ENCODE results near the gene PTPRCAP. TPM values are rescaled to one million over a fixed set of nuclear protein-coding genes. Genes with fewer than 3 reads are reported as not detected.

Gene PTPRCAP
- total and polyA plus RNA-seq, 9 of the 15 experiments (the other 6 are each of a cell fraction or from before 2014, with no cell fraction given): 0.22 to 2.0 (median 1.1) TPM; not detected in 4

DNA sequence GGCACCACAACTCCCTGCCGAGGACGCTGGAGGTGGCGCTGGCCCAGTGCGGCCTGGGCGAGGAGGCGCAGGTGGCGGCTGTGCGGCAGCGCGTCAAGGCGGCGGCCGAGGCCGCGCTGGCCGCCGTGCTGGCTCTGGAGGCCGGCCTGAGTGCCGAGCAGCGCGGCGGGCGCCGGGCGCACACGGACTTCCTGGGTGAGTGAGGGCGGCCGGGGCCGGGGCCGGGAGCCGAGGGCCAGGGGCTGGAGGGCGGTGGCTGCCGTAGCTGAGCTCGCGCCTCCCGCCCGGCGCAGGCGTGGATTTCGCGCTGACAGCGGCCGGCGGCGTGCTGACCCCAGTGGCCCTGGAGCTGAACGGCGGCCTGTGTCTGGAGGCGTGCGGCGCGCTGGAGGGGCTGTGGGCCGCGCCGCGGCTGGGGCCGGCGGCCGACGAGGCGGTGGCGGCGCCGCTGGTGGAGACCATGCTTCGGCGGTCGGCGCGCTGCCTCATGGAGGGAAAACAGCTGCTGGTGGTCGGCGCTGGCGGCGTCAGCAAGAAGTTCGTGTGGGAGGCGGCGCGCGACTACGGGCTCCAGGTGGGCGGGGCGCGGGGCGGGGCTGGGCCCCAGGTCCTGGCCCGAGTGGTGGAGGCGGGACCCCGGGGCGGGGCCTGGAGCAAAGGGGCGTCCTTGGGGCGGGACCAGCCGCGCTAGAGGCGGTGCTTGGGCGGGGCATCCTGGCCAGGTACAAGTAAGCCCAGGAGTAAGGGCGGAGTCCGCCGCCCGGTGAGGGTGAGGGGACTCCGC, 16.6 kb downstream of the PTPRCAP start (continued):
- TF ChIP-seq, protein P1, sequence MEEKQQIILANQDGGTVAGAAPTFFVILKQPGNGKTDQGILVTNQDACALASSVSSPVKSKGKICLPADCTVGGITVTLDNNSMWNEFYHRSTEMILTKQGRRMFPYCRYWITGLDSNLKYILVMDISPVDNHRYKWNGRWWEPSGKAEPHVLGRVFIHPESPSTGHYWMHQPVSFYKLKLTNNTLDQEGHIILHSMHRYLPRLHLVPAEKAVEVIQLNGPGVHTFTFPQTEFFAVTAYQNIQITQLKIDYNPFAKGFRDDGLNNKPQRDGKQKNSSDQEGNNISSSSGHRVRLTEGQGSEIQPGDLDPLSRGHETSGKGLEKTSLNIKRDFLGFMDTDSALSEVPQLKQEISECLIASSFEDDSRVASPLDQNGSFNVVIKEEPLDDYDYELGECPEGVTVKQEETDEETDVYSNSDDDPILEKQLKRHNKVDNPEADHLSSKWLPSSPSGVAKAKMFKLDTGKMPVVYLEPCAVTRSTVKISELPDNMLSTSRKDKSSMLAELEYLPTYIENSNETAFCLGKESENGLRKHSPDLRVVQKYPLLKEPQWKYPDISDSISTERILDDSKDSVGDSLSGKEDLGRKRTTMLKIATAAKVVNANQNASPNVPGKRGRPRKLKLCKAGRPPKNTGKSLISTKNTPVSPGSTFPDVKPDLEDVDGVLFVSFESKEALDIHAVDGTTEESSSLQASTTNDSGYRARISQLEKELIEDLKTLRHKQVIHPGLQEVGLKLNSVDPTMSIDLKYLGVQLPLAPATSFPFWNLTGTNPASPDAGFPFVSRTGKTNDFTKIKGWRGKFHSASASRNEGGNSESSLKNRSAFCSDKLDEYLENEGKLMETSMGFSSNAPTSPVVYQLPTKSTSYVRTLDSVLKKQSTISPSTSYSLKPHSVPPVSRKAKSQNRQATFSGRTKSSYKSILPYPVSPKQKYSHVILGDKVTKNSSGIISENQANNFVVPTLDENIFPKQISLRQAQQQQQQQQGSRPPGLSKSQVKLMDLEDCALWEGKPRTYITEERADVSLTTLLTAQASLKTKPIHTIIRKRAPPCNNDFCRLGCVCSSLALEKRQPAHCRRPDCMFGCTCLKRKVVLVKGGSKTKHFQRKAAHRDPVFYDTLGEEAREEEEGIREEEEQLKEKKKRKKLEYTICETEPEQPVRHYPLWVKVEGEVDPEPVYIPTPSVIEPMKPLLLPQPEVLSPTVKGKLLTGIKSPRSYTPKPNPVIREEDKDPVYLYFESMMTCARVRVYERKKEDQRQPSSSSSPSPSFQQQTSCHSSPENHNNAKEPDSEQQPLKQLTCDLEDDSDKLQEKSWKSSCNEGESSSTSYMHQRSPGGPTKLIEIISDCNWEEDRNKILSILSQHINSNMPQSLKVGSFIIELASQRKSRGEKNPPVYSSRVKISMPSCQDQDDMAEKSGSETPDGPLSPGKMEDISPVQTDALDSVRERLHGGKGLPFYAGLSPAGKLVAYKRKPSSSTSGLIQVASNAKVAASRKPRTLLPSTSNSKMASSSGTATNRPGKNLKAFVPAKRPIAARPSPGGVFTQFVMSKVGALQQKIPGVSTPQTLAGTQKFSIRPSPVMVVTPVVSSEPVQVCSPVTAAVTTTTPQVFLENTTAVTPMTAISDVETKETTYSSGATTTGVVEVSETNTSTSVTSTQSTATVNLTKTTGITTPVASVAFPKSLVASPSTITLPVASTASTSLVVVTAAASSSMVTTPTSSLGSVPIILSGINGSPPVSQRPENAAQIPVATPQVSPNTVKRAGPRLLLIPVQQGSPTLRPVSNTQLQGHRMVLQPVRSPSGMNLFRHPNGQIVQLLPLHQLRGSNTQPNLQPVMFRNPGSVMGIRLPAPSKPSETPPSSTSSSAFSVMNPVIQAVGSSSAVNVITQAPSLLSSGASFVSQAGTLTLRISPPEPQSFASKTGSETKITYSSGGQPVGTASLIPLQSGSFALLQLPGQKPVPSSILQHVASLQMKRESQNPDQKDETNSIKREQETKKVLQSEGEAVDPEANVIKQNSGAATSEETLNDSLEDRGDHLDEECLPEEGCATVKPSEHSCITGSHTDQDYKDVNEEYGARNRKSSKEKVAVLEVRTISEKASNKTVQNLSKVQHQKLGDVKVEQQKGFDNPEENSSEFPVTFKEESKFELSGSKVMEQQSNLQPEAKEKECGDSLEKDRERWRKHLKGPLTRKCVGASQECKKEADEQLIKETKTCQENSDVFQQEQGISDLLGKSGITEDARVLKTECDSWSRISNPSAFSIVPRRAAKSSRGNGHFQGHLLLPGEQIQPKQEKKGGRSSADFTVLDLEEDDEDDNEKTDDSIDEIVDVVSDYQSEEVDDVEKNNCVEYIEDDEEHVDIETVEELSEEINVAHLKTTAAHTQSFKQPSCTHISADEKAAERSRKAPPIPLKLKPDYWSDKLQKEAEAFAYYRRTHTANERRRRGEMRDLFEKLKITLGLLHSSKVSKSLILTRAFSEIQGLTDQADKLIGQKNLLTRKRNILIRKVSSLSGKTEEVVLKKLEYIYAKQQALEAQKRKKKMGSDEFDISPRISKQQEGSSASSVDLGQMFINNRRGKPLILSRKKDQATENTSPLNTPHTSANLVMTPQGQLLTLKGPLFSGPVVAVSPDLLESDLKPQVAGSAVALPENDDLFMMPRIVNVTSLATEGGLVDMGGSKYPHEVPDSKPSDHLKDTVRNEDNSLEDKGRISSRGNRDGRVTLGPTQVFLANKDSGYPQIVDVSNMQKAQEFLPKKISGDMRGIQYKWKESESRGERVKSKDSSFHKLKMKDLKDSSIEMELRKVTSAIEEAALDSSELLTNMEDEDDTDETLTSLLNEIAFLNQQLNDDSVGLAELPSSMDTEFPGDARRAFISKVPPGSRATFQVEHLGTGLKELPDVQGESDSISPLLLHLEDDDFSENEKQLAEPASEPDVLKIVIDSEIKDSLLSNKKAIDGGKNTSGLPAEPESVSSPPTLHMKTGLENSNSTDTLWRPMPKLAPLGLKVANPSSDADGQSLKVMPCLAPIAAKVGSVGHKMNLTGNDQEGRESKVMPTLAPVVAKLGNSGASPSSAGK (IDR thresholded peaks at IDR 0.05): no peak
- TF ChIP-seq NFIC (IDR thresholded peaks at IDR 0.05): no peak
- no peak for TF ChIP-seq ZNF3 (CRISPR knock-in tag; IDR thresholded peaks at IDR 0.05)
- no peak for TF ChIP-seq ZNF197 (CRISPR knock-in tag; IDR thresholded peaks at IDR 0.05; ENCODE audit: low read depth)
- TF ChIP-seq, protein P2, sequence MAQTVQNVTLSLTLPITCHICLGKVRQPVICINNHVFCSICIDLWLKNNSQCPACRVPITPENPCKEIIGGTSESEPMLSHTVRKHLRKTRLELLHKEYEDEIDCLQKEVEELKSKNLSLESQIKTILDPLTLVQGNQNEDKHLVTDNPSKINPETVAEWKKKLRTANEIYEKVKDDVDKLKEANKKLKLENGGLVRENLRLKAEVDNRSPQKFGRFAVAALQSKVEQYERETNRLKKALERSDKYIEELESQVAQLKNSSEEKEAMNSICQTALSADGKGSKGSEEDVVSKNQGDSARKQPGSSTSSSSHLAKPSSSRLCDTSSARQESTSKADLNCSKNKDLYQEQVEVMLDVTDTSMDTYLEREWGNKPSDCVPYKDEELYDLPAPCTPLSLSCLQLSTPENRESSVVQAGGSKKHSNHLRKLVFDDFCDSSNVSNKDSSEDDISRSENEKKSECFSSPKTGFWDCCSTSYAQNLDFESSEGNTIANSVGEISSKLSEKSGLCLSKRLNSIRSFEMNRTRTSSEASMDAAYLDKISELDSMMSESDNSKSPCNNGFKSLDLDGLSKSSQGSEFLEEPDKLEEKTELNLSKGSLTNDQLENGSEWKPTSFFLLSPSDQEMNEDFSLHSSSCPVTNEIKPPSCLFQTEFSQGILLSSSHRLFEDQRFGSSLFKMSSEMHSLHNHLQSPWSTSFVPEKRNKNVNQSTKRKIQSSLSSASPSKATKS (CRISPR knock-in tag; IDR thresholded peaks at IDR 0.05): no peak
- no peak for TF ChIP-seq POU5F1 (IDR thresholded peaks at IDR 0.05; ENCODE audit: borderline replicate concordance, low read depth, low read length, partially characterized antibody)
- peak; percentile 61 for TF ChIP-seq ZFP36 (IDR thresholded peaks at IDR 0.05; ENCODE audit: low read depth, low read length, partially characterized antibody)
- TF ChIP-seq WHSC1 (IDR thresholded peaks at IDR 0.05; ENCODE audit: low read length): no peak
- no peak for TF ChIP-seq SUPT5H (IDR thresholded peaks at IDR 0.05)
- TF ChIP-seq, protein P3, sequence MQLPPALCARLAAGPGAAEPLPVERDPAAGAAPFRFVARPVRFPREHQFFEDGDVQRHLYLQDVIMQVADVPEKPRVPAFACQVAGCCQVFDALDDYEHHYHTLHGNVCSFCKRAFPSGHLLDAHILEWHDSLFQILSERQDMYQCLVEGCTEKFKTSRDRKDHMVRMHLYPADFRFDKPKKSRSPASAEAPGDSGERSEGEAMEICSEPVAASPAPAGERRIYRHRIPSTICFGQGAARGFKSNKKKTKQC (CRISPR knock-in tag; IDR thresholded peaks at IDR 0.05): no peak
- no peak for TF ChIP-seq KAT8 (IDR thresholded peaks at IDR 0.05; ENCODE audit: low read depth)
- peak; percentile 86; the same call in 1 of the 2 replicates for TF ChIP-seq PHF8 (IDR thresholded peaks at IDR 0.05; ENCODE audit: borderline replicate concordance, low read length)
- no peak for TF ChIP-seq KAT2B (IDR thresholded peaks at IDR 0.05; ENCODE audit: low read depth, low read length)
- no peak for TF ChIP-seq RBM15 (IDR thresholded peaks at IDR 0.05; ENCODE audit: insufficient read depth, low read length)
